ENCODE measurements around the gene PPFIA4. TPM values are rescaled to one million over a fixed set of nuclear protein-coding genes. Genes with fewer than 3 reads are reported as not detected.

The PPFIA4 gene
- total and polyA plus RNA-seq, 9 of the 15 experiments (the other 6 are each of a cell fraction or from before 2014, with no cell fraction given) = 0.07 to 12.0 (median 0.70) TPM

GRCh38 chr1:203026031-203026665, at the start of gene PPFIA4 (continued):
- no peak for TF ChIP-seq ZNF407 (IDR thresholded peaks at IDR 0.05; ENCODE audit: low read depth)
- TF ChIP-seq PTBP1 (IDR thresholded peaks at IDR 0.05; ENCODE audit: low read depth, low read length) = no peak
- no peak for TF ChIP-seq TCF3 (CRISPR knock-in tag; IDR thresholded peaks at IDR 0.05)
- TF ChIP-seq SMARCA4 (IDR thresholded peaks at IDR 0.05) = no peak
- peak; percentile 77; the same call in 1 of the 2 replicates for TF ChIP-seq CHAMP1 (IDR thresholded peaks at IDR 0.05)
- no peak for TF ChIP-seq CHD4 (IDR thresholded peaks at IDR 0.05; ENCODE audit: insufficient read depth, insufficient replicate concordance, low read depth, low read length, poor library complexity, severe bottlenecking)
- peak; percentile 70; the same call in 1 of the 2 replicates for TF ChIP-seq SUPT5H (IDR thresholded peaks at IDR 0.05)
- TF ChIP-seq CBX1 (IDR thresholded peaks at IDR 0.05; ENCODE audit: low read depth) = peak; percentile 89; the same call in 1 of the 2 replicates
- peak; percentile 89 for TF ChIP-seq MYC (IDR thresholded peaks at IDR 0.05; ENCODE audit: low read depth, low read length)
- TF ChIP-seq MYC (CRISPR knock-in tag; IDR thresholded peaks at IDR 0.05; ENCODE audit: borderline replicate concordance, low read depth) = peak; percentile 76; the same call in 1 of the 2 replicates
- TF ChIP-seq ELK3 (CRISPR knock-in tag; IDR thresholded peaks at IDR 0.05) = peak; percentile 72; the same call in 1 of the 2 replicates
- peak; percentile 88 for TF ChIP-seq KDM5B (IDR thresholded peaks at IDR 0.05; ENCODE audit: insufficient replicate concordance, low read depth, low read length)
- TF ChIP-seq TRIM28 (IDR thresholded peaks at IDR 0.05) = peak; percentile 33; the same call in 1 of the 2 replicates
- TF ChIP-seq SRSF9 (IDR thresholded peaks at IDR 0.05; ENCODE audit: borderline replicate concordance, low read depth, low read length) = no peak
- no peak for TF ChIP-seq ZNF561 (CRISPR knock-in tag; conservative IDR thresholded peaks at IDR 0.05)
